OCI-LY7 (cell line): Measurements from ENCODE around the gene GRIN3A. TPM values are rescaled to one million over a fixed set of nuclear protein-coding genes. Genes with fewer than 3 reads are reported as not detected.

Experiments used
- BruUV-seq: library from RNA; stranded (reverse); fragments of 400-500 nt; replicated peaks from 2 replicates; lab custom pipeline; 2021; lab: Mats Ljungman, UMichigan
- CTCF ChIA-PET: fragments of 300-600 bp; sonication (Branson Sonifier 250); formaldehyde crosslinking; loops from one replicate; lab custom pipeline; 2022; ENCODE audit warnings: antibody characterized with exemption; ENCODE audit not compliant: unreplicated experiment; lab: Charles Lee
- POLR2A ChIA-PET: fragments of 300-600 bp; sonication (Branson Sonifier 250); formaldehyde crosslinking; loops from one replicate; lab custom pipeline; 2022; ENCODE audit warnings: antibody characterized with exemption; lab: Charles Lee
- DNase-seq: peaks from one replicate; pipeline ENCODE4 v3.0.0-alpha.2; 2015; ENCODE audit warnings: low spot score
- H2AFZ ChIP-seq: fragments of 200-600 bp; sonication (generic), shearing (Covaris generic); 2 replicates; pipeline ENCODE4 v1.6.1; 2014; ENCODE audit warnings: mild to moderate bottlenecking, antibody characterized with exemption, low read length, moderate library complexity
- H3K27ac ChIP-seq: fragments of 200-600 bp; sonication (generic); 2 replicates; pipeline ENCODE4 v1.5.1; 2014; ENCODE audit warnings: mixed run types, low read depth, mild to moderate bottlenecking, moderate library complexity, low read length, inconsistent platforms; ENCODE audit not compliant: poor library complexity, severe bottlenecking
- H3K36me3 ChIP-seq: fragments of 200-600 bp; sonication (generic); 2 replicates; pipeline ENCODE4 v1.6.1; 2014; ENCODE audit warnings: mild to moderate bottlenecking, antibody characterized with exemption, low read length, moderate library complexity, mixed read lengths; ENCODE audit not compliant: insufficient read depth
- H3K4me1 ChIP-seq: fragments of 200-600 bp; sonication (generic); 2 replicates; pipeline ENCODE4 v1.5.1; 2014; ENCODE audit warnings: mild to moderate bottlenecking, low read length; ENCODE audit not compliant: insufficient read depth, poor library complexity, severe bottlenecking
- H3K4me2 ChIP-seq: fragments of 200-600 bp; sonication (generic); 2 replicates; pipeline ENCODE4 v1.6.1; 2014; ENCODE audit warnings: mild to moderate bottlenecking, low read length
- H3K4me3 ChIP-seq: fragments of 200-600 bp; sonication (generic); 2 replicates; pipeline ENCODE4 v1.5.1; 2014; ENCODE audit warnings: mild to moderate bottlenecking, low read depth, low read length; ENCODE audit not compliant: poor library complexity, severe bottlenecking
- H3K79me2 ChIP-seq: fragments of 200-600 bp; sonication (generic); 2 replicates; pipeline ENCODE4 v1.6.1; 2016; ENCODE audit warnings: low read depth, mild to moderate bottlenecking, low read length, moderate library complexity, mixed read lengths; ENCODE audit not compliant: insufficient read depth
- H3K9me2 ChIP-seq: fragments of 200-600 bp; sonication (generic); 2 replicates; pipeline ENCODE4 v1.6.1; 2016; ENCODE audit warnings: mild to moderate bottlenecking, low read length, mixed read lengths; ENCODE audit not compliant: insufficient read depth
- H3K9me3 ChIP-seq: fragments of 200-600 bp; sonication (generic); 2 replicates; pipeline ENCODE4 v1.6.1; 2014; ENCODE audit warnings: mild to moderate bottlenecking, mixed run types, low read length, mixed read lengths
- H4K20me1 ChIP-seq: fragments of 200-600 bp; sonication (generic); 2 replicates; pipeline ENCODE4 v1.6.1; 2014; ENCODE audit warnings: mild to moderate bottlenecking, antibody characterized with exemption, low read length, moderate library complexity, mixed read lengths; ENCODE audit not compliant: insufficient read depth
- EZH2phosphoT487 ChIP-seq: fragments of 200-600 bp; sonication (generic); IDR thresholded peaks from 2 replicates; pipeline ENCODE4 v1.6.1; 2018; ENCODE audit warnings: low read depth, borderline replicate concordance, mild to moderate bottlenecking, mixed run types, antibody characterized with exemption, low read length, moderate library complexity, mixed read lengths
- intact Hi-C: fragments of 100-400 bp; cut with micrococcal nuclease; formaldehyde crosslinking; loops from one replicate; pipeline ENCODE4 v1.10.0; 2022; ENCODE audit not compliant: unreplicated experiment
- total RNA-seq, 2 experiments: library from RNA; depleted of rRNA in 1 of 2; stranded (reverse); fragments of >200 nt in 1 of 2; shearing (Covaris generic) in 1 of 2; gene quantifications; 2 replicates each; pipeline ENCODE4 v1.2.3, GENCODE V29; 2014 to 2022
- TF ChIP-seq, protein P1 (sequence below): fragments of 200-600 bp; sonication (generic); conservative IDR thresholded peaks from 2 replicates; pipeline ENCODE4 v1.5.1; 2014; ENCODE audit warnings: mild to moderate bottlenecking, antibody characterized with exemption, low read length, moderate library complexity, mixed read lengths

GRIN3A gene
- total RNA-seq, 2 experiments from 2014 or later = not detected

DNA sequence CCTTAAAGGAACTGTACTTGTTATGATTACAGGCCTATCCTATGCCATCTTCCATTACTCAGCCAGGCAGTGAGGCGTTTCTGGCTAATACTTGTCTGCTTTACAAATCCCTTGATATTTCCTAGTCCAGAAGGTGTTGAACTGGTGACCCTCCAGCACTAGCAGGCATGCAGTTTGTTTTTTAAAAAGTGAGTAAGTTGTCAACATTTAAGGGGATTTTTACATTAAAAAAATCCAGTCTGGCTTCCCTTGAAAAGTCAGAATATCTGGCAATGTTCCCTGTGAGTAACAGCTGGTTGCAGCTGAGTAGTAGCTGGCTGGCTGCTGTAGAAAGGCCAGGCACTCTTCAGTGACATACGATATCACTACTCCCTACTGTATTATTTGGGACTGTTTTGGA lies 21.8 kb downstream of the GRIN3A start:
- no peaks in the 10 kb centered on the region for H4K20me1 ChIP-seq
- no peaks in the 10 kb centered on the region for H3K9me3 ChIP-seq
- no peak overlapping the region for H3K4me2 ChIP-seq
- no peak overlapping the region for H3K27ac ChIP-seq
- H3K9me2 ChIP-seq = no peaks in the 10 kb centered on the region
- CTCF ChIA-PET = no interaction called here
- no peak for DNase-seq
- POLR2A ChIA-PET = no interaction called here
- no peak for TF ChIP-seq EZH2phosphoT487
- TF ChIP-seq, protein P1, sequence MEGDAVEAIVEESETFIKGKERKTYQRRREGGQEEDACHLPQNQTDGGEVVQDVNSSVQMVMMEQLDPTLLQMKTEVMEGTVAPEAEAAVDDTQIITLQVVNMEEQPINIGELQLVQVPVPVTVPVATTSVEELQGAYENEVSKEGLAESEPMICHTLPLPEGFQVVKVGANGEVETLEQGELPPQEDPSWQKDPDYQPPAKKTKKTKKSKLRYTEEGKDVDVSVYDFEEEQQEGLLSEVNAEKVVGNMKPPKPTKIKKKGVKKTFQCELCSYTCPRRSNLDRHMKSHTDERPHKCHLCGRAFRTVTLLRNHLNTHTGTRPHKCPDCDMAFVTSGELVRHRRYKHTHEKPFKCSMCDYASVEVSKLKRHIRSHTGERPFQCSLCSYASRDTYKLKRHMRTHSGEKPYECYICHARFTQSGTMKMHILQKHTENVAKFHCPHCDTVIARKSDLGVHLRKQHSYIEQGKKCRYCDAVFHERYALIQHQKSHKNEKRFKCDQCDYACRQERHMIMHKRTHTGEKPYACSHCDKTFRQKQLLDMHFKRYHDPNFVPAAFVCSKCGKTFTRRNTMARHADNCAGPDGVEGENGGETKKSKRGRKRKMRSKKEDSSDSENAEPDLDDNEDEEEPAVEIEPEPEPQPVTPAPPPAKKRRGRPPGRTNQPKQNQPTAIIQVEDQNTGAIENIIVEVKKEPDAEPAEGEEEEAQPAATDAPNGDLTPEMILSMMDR = no peak
- no peaks in the 10 kb centered on the region for H3K4me1 ChIP-seq
- no peaks in the 10 kb centered on the region for H3K36me3 ChIP-seq
- no peak overlapping the region for H2AFZ ChIP-seq
- no TSS peak for BruUV-seq
- no peaks in the 10 kb centered on the region for H3K79me2 ChIP-seq
- intact Hi-C loops = no loop called here
- H3K4me3 ChIP-seq = no peak overlapping the region

DNA sequence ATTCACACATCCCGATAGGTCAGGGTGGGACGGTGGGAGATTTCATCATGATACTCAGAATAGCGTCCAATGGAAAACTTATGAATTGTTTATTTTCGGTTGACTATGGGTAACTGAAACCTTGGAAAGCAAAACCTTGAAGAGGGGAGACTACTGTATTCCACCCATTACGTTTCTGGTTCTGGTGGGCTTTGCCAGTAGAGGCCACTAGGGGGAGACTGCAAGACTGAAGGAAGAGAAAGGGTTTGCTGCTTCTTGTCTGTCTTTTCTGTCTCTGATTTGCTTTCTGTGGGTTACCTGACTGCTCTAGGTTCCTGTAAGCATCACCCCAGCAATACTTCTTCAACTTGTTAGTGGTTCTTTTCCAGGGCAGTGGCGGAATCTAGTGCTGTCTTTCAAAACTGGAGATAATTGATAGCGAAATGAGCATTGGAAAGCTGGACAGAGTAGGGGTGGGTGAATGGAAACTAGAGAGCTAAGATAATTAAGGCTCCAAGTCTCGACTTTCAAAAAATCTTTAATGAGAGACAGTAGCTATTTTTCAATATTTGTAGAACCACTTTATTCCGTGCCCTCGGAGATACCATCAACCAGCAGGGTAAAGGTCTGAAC lies 27.0 kb downstream of the GRIN3A start:
- no peak overlapping the region for H3K4me2 ChIP-seq
- no peak overlapping the region for H3K4me3 ChIP-seq
- intact Hi-C loops = no loop called here
- no peaks in the 10 kb centered on the region for H4K20me1 ChIP-seq
- no peaks in the 10 kb centered on the region for H3K4me1 ChIP-seq
- H3K9me3 ChIP-seq = no peaks in the 10 kb centered on the region
- no peak overlapping the region for H2AFZ ChIP-seq
- no peaks in the 10 kb centered on the region for H3K9me2 ChIP-seq
- no peaks in the 10 kb centered on the region for H3K36me3 ChIP-seq
- H3K79me2 ChIP-seq = no peaks in the 10 kb centered on the region
- CTCF ChIA-PET = no interaction called here
- DNase-seq = peak; percentile 34
- no peak overlapping the region for H3K27ac ChIP-seq
- no TSS peak for BruUV-seq
- no peak for TF ChIP-seq EZH2phosphoT487
- TF ChIP-seq, protein P1 = peak; percentile 90
- POLR2A ChIA-PET = interaction anchor here (0.6 kb wide), 1 partner anchor 45 kb away, joined by 3 read pairs; no protein-coding TSS in a partner anchor

DNA sequence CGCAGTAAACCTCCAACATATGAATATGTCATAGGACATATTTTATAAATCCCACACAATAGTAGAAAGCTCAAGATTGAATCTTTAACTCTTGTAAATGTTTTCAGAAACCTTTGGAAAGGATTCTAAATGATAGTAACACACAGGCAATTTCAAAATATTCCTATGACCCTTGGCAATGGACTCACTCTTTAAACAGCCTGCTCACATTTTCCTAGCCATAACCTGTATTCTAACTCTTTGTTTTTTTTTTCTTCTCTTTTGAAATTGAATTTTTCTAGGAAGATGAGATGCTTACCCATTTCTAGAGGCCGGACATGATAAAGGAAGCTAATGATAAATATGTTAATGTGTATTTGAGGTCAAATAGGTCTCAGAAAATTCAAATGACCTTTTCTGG lies 29.6 kb downstream of the GRIN3A start:
- H3K9me3 ChIP-seq = no peaks in the 10 kb centered on the region
- no peaks in the 10 kb centered on the region for H4K20me1 ChIP-seq
- intact Hi-C loops = no loop called here
- no peak for DNase-seq
- BruUV-seq = no TSS peak
- H3K4me1 ChIP-seq = no peaks in the 10 kb centered on the region
- ChIA-PET CTCF (no interaction called here), POLR2A (interaction anchor here (1.1 kb wide), 1 partner anchor 16 kb away, joined by 4 read pairs; no protein-coding TSS in a partner anchor)
- no peak overlapping the region for H3K27ac ChIP-seq
- no peak overlapping the region for H3K4me2 ChIP-seq
- H3K9me2 ChIP-seq = no peaks in the 10 kb centered on the region
- no peak for TF ChIP-seq EZH2phosphoT487
- TF ChIP-seq, protein P1 = no peak
- H3K4me3 ChIP-seq = no peak overlapping the region
- H3K36me3 ChIP-seq = no peaks in the 10 kb centered on the region
- H3K79me2 ChIP-seq = no peaks in the 10 kb centered on the region
- H2AFZ ChIP-seq = no peak overlapping the region
